ENCODE data around the gene CFLAR. TPM values are rescaled to one million over a fixed set of nuclear protein-coding genes. Genes with fewer than 3 reads are reported as not detected.

Gene CFLAR
- total and polyA plus RNA-seq, 9 of the 15 experiments (the other 6 are each of a cell fraction or from before 2014, with no cell fraction given) = 27.5 to 102 (median 54.0) TPM

DNA sequence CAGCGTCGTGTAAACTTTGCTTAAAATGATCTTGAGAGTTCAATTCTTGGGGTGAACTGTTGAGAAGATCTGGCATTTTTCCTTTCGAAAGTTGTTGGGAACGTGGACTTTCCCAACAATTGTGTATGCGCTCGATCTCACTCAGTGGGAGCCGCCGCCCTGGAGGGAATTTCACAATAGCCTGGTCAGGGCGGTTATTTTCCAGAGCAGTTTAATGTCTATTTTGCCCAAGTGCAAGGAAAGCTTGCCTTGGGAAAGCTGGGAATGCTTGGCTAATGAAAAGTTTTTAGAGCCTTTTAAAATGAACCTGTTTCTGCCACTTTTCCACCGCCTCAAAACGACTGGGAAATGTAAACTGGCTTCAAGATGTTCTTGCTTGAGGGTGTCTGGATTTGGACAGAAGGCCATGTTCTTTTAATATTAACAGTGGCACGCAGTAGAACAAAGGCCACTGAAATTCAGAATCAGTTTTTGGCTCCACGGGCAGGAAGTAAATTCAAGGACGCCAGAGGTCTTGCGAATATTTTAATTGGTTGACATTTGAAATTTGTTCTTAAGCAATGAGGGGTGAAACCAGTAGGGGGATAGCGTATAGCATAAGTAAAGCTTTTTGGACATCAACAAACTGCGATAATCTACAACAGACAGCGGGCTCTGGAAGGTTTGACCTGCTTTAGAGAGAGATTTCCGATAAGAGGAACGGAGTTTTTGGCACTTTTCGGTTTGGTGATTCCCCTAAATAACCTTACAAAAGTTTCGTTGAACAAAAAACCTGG, 1.2 kb downstream of the CFLAR start (continued):
- TF ChIP-seq, protein P1, sequence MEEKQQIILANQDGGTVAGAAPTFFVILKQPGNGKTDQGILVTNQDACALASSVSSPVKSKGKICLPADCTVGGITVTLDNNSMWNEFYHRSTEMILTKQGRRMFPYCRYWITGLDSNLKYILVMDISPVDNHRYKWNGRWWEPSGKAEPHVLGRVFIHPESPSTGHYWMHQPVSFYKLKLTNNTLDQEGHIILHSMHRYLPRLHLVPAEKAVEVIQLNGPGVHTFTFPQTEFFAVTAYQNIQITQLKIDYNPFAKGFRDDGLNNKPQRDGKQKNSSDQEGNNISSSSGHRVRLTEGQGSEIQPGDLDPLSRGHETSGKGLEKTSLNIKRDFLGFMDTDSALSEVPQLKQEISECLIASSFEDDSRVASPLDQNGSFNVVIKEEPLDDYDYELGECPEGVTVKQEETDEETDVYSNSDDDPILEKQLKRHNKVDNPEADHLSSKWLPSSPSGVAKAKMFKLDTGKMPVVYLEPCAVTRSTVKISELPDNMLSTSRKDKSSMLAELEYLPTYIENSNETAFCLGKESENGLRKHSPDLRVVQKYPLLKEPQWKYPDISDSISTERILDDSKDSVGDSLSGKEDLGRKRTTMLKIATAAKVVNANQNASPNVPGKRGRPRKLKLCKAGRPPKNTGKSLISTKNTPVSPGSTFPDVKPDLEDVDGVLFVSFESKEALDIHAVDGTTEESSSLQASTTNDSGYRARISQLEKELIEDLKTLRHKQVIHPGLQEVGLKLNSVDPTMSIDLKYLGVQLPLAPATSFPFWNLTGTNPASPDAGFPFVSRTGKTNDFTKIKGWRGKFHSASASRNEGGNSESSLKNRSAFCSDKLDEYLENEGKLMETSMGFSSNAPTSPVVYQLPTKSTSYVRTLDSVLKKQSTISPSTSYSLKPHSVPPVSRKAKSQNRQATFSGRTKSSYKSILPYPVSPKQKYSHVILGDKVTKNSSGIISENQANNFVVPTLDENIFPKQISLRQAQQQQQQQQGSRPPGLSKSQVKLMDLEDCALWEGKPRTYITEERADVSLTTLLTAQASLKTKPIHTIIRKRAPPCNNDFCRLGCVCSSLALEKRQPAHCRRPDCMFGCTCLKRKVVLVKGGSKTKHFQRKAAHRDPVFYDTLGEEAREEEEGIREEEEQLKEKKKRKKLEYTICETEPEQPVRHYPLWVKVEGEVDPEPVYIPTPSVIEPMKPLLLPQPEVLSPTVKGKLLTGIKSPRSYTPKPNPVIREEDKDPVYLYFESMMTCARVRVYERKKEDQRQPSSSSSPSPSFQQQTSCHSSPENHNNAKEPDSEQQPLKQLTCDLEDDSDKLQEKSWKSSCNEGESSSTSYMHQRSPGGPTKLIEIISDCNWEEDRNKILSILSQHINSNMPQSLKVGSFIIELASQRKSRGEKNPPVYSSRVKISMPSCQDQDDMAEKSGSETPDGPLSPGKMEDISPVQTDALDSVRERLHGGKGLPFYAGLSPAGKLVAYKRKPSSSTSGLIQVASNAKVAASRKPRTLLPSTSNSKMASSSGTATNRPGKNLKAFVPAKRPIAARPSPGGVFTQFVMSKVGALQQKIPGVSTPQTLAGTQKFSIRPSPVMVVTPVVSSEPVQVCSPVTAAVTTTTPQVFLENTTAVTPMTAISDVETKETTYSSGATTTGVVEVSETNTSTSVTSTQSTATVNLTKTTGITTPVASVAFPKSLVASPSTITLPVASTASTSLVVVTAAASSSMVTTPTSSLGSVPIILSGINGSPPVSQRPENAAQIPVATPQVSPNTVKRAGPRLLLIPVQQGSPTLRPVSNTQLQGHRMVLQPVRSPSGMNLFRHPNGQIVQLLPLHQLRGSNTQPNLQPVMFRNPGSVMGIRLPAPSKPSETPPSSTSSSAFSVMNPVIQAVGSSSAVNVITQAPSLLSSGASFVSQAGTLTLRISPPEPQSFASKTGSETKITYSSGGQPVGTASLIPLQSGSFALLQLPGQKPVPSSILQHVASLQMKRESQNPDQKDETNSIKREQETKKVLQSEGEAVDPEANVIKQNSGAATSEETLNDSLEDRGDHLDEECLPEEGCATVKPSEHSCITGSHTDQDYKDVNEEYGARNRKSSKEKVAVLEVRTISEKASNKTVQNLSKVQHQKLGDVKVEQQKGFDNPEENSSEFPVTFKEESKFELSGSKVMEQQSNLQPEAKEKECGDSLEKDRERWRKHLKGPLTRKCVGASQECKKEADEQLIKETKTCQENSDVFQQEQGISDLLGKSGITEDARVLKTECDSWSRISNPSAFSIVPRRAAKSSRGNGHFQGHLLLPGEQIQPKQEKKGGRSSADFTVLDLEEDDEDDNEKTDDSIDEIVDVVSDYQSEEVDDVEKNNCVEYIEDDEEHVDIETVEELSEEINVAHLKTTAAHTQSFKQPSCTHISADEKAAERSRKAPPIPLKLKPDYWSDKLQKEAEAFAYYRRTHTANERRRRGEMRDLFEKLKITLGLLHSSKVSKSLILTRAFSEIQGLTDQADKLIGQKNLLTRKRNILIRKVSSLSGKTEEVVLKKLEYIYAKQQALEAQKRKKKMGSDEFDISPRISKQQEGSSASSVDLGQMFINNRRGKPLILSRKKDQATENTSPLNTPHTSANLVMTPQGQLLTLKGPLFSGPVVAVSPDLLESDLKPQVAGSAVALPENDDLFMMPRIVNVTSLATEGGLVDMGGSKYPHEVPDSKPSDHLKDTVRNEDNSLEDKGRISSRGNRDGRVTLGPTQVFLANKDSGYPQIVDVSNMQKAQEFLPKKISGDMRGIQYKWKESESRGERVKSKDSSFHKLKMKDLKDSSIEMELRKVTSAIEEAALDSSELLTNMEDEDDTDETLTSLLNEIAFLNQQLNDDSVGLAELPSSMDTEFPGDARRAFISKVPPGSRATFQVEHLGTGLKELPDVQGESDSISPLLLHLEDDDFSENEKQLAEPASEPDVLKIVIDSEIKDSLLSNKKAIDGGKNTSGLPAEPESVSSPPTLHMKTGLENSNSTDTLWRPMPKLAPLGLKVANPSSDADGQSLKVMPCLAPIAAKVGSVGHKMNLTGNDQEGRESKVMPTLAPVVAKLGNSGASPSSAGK (IDR thresholded peaks at IDR 0.05) = 0 out of 2 replicates have a peak, but pooled peaks have one; percentile 4
- TF ChIP-seq, protein P2, sequence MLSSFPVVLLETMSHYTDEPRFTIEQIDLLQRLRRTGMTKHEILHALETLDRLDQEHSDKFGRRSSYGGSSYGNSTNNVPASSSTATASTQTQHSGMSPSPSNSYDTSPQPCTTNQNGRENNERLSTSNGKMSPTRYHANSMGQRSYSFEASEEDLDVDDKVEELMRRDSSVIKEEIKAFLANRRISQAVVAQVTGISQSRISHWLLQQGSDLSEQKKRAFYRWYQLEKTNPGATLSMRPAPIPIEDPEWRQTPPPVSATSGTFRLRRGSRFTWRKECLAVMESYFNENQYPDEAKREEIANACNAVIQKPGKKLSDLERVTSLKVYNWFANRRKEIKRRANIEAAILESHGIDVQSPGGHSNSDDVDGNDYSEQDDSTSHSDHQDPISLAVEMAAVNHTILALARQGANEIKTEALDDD (IDR thresholded peaks at IDR 0.05) = peak; percentile 43; the same call in 1 of the 2 replicates
- TF ChIP-seq TSC22D4 (tag; IDR thresholded peaks at IDR 0.05) (no peak), ESRRB (CRISPR knock-in tag; IDR thresholded peaks at IDR 0.05; ENCODE audit: borderline replicate concordance) (no peak), MED1 (CRISPR knock-in tag; IDR thresholded peaks at IDR 0.05; ENCODE audit: borderline replicate concordance) (no peak), FOXK1 (CRISPR knock-in tag; IDR thresholded peaks at IDR 0.05; ENCODE audit: borderline replicate concordance) (no peak), ZC3H11A (IDR thresholded peaks at IDR 0.05; ENCODE audit: low read depth, low read length) (no peak), NFRKB (IDR thresholded peaks at IDR 0.05; ENCODE audit: low read depth) (peak; percentile 40; the same call in 1 of the 2 replicates), CHD2 (IDR thresholded peaks at IDR 0.05; ENCODE audit: low read depth, low read length) (no peak), MXI1 (IDR thresholded peaks at IDR 0.05; ENCODE audit: low read depth, low read length) (no peak), CBFA2T2 (conservative IDR thresholded peaks at IDR 0.05) (0 out of 2 replicates have a peak, but pooled peaks have one; percentile 15), CAMTA2 (CRISPR knock-in tag; conservative IDR thresholded peaks at IDR 0.05) (no peak)
- TF ChIP-seq, protein P3, sequence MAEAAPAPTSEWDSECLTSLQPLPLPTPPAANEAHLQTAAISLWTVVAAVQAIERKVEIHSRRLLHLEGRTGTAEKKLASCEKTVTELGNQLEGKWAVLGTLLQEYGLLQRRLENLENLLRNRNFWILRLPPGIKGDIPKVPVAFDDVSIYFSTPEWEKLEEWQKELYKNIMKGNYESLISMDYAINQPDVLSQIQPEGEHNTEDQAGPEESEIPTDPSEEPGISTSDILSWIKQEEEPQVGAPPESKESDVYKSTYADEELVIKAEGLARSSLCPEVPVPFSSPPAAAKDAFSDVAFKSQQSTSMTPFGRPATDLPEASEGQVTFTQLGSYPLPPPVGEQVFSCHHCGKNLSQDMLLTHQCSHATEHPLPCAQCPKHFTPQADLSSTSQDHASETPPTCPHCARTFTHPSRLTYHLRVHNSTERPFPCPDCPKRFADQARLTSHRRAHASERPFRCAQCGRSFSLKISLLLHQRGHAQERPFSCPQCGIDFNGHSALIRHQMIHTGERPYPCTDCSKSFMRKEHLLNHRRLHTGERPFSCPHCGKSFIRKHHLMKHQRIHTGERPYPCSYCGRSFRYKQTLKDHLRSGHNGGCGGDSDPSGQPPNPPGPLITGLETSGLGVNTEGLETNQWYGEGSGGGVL (CRISPR knock-in tag; IDR thresholded peaks at IDR 0.05) = no peak

Measured in K562 (cell line).